PC-3 (cell line): ENCODE results near the gene SDC1. TPM values are rescaled to one million over a fixed set of nuclear protein-coding genes. Genes with fewer than 3 reads are reported as not detected.

Source experiments
- ATAC-seq: fragments of 200-7000 bp; cut with Tn5 transposase; 2 replicates; pipeline ENCODE4 v1.9.1; 2020; ENCODE audit warnings: mild to moderate bottlenecking, moderate library complexity
- BruUV-seq: library from RNA; stranded (reverse); fragments of 400-500 nt; replicated peaks from 2 replicates; lab custom pipeline; 2021; lab: Mats Ljungman, UMichigan
- CTCF ChIA-PET: fragments of 300-600 bp; sonication (Branson Sonifier 250); formaldehyde crosslinking; loops from one replicate; lab custom pipeline; 2022; ENCODE audit warnings: antibody characterized with exemption; lab: Charles Lee
- POLR2A ChIA-PET: fragments of 300-600 bp; sonication (Branson Sonifier 250); formaldehyde crosslinking; loops from one replicate; lab custom pipeline; 2022; ENCODE audit warnings: antibody characterized with exemption; ENCODE audit not compliant: unreplicated experiment; lab: Charles Lee
- DNase-seq: peaks from one replicate; pipeline ENCODE4 v3.0.0-alpha.2; 2015
- H2AFZ ChIP-seq: fragments of 300-600 bp; sonication (generic); 2 replicates; pipeline ENCODE4 v1.6.0; 2016; ENCODE audit warnings: antibody characterized with exemption, low read length
- H3F3A ChIP-seq: fragments of 300-600 bp; sonication (generic); one replicate; pipeline ENCODE4 v1.6.0; 2017; ENCODE audit warnings: antibody characterized with exemption, low read length, control low read depth, mild to moderate bottlenecking; ENCODE audit not compliant: unreplicated experiment
- H3K27ac ChIP-seq: fragments of 300-600 bp; sonication (generic); 2 replicates; pipeline ENCODE4 v1.5.1; 2016; ENCODE audit warnings: mild to moderate bottlenecking, low read length
- H3K27me3 ChIP-seq: fragments of 300-600 bp; sonication (generic); 2 replicates; pipeline ENCODE4 v1.6.1; 2016; ENCODE audit warnings: low read length, mixed read lengths
- H3K36me3 ChIP-seq: fragments of 300-600 bp; sonication (generic); 2 replicates; pipeline ENCODE4 v1.6.1; 2016; ENCODE audit warnings: low read depth, mixed run types, low read length, mixed read lengths
- H3K4me1 ChIP-seq: fragments of 300-600 bp; sonication (generic); 2 replicates; pipeline ENCODE4 v1.5.1; 2016; ENCODE audit warnings: low read length; ENCODE audit not compliant: insufficient read depth
- H3K4me2 ChIP-seq: fragments of 300-600 bp; sonication (generic); 2 replicates; pipeline ENCODE4 v1.6.0; 2016; ENCODE audit warnings: low read length
- H3K4me3 ChIP-seq: fragments of 300-600 bp; sonication (generic); 2 replicates; pipeline ENCODE4 v1.5.1; 2016; ENCODE audit warnings: mild to moderate bottlenecking, low read length, mixed read lengths
- H3K79me2 ChIP-seq: fragments of 300-600 bp; sonication (generic); 2 replicates; pipeline ENCODE4 v1.6.1; 2017; ENCODE audit warnings: low read length, mixed read lengths
- H3K9ac ChIP-seq: fragments of 300-600 bp; sonication (generic); 2 replicates; pipeline ENCODE4 v1.6.0; 2016; ENCODE audit warnings: mild to moderate bottlenecking, low read length
- H3K9me2 ChIP-seq: fragments of 300-600 bp; sonication (generic); replicated peaks from 2 replicates; pipeline ENCODE4 v1.6.1; 2016; ENCODE audit warnings: mixed run types, low read length, mixed read lengths
- H3K9me3 ChIP-seq: fragments of 300-600 bp; sonication (generic); 2 replicates; pipeline ENCODE4 v1.6.1; 2016; ENCODE audit warnings: low read length, mixed read lengths
- H4K20me1 ChIP-seq: fragments of 300-600 bp; sonication (generic); 2 replicates; pipeline ENCODE4 v1.6.1; 2016; ENCODE audit warnings: low read length, mixed read lengths
- EZH2 ChIP-seq: fragments of 300-600 bp; sonication (generic); IDR thresholded peaks from one replicate; pipeline ENCODE4 v1.6.1; 2017; ENCODE audit warnings: antibody characterized with exemption, mild to moderate bottlenecking, low read length; ENCODE audit not compliant: unreplicated experiment
- EZH2phosphoT487 ChIP-seq: fragments of 300-600 bp; sonication (generic); IDR thresholded peaks from 2 replicates; pipeline ENCODE4 v1.6.1; 2018; ENCODE audit warnings: mild to moderate bottlenecking, antibody characterized with exemption, low read length, borderline replicate concordance
- intact Hi-C: fragments of 100-400 bp; cut with micrococcal nuclease; formaldehyde crosslinking; loops from 2 replicates; pipeline ENCODE4 v1.9.0; 2023
- total RNA-seq: library from RNA; depleted of rRNA; stranded (reverse); fragments of >200 nt; gene quantifications from 2 replicates; pipeline ENCODE4 v1.2.3, GENCODE V29; 2014
- TF ChIP-seq, protein P1 (sequence below): fragments of 300-600 bp; sonication (generic); conservative IDR thresholded peaks from 2 replicates; pipeline ENCODE4 v1.5.1; 2017; ENCODE audit warnings: antibody characterized with exemption, low read depth, mild to moderate bottlenecking, low read length

Gene SDC1
- total RNA-seq, 1 experiment from 2014 or later: 358 TPM

DNA sequence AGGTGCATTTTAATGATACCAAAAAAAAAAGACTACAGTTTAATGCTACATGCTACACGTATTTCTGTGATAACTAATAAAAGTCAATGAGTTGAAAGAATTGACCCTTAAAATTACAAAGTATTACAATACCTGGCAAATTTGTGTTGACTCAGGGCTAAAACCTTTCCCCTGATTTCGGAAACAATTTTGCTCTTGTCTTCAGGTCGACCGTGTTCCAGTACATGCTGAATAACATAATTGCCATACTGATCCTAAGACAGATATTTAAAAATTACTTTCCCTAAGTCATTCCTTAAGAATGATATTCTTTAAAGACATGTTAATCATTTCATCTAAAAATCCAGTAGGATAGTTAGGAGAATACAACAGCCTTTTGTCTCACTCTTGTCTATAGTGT, 29.8 kb upstream of the SDC1 start:
- H3K27me3 ChIP-seq: no peaks in the 10 kb centered on the region
- POLR2A ChIA-PET: no interaction called here
- CTCF ChIA-PET: no interaction called here

DNA sequence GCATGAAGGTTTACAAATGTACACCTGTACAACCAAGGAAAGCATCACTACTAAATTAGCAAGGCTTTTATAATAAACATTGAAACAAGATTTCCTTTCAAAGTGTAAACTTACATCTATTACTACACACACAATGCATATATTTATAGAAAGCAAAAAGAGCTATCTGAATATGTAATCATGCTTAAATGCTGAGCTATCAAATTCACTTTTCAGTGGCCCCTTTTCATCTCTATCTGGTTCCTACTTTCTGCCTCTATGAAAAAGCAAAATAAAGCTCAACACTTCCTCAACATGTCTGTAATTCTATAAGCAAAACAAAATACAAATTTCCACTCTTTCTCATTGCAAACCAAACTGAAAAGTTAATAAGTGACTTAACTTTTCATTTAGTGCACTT, 25.5 kb upstream of the SDC1 start:
- H2AFZ ChIP-seq: no peak overlapping the region
- intact Hi-C loops: no loop called here
- H3K4me3 ChIP-seq: no peak overlapping the region
- DNase-seq (no peak), ATAC-seq (no peak)
- H3K9me3 ChIP-seq: no peaks in the 10 kb centered on the region
- H3K9me2 ChIP-seq: no peaks in the 10 kb centered on the region
- CTCF ChIA-PET: no interaction called here
- H3K4me2 ChIP-seq: no peak overlapping the region
- TF ChIP-seq EZH2: no peak
- TF ChIP-seq, protein P1, sequence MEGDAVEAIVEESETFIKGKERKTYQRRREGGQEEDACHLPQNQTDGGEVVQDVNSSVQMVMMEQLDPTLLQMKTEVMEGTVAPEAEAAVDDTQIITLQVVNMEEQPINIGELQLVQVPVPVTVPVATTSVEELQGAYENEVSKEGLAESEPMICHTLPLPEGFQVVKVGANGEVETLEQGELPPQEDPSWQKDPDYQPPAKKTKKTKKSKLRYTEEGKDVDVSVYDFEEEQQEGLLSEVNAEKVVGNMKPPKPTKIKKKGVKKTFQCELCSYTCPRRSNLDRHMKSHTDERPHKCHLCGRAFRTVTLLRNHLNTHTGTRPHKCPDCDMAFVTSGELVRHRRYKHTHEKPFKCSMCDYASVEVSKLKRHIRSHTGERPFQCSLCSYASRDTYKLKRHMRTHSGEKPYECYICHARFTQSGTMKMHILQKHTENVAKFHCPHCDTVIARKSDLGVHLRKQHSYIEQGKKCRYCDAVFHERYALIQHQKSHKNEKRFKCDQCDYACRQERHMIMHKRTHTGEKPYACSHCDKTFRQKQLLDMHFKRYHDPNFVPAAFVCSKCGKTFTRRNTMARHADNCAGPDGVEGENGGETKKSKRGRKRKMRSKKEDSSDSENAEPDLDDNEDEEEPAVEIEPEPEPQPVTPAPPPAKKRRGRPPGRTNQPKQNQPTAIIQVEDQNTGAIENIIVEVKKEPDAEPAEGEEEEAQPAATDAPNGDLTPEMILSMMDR: no peak
- TF ChIP-seq EZH2phosphoT487: no peak
- no peak overlapping the region for H3K9ac ChIP-seq
- no peaks in the 10 kb centered on the region for H3K27me3 ChIP-seq
- H3K4me1 ChIP-seq: no peaks in the 10 kb centered on the region
- no peak overlapping the region for H3K27ac ChIP-seq
- BruUV-seq: no TSS peak
- no peaks in the 10 kb centered on the region for H3K79me2 ChIP-seq
- POLR2A ChIA-PET: interaction anchor here (0.6 kb wide), 2 partner anchors 12 to 28 kb away, joined by 4 to 5 read pairs; no protein-coding TSS in a partner anchor
- H4K20me1 ChIP-seq: no peaks in the 10 kb centered on the region
- H3K36me3 ChIP-seq: peaks cover 74% of the 10 kb centered on the region
- H3F3A ChIP-seq: no peaks in the 10 kb centered on the region

More for the DNA sequence above, 29.8 kb upstream of the SDC1 start:
- intact Hi-C loops: loop anchor here (5.0 kb wide), 1 partner anchor 38 kb away; no protein-coding TSS in a partner anchor
- Histone ChIP-seq H3K27ac (no peak overlapping the region), H3K9ac (no peak overlapping the region), H3K9me2 (no peaks in the 10 kb centered on the region), H3K79me2 (no peaks in the 10 kb centered on the region), H3K36me3 (peaks cover 72% of the 10 kb centered on the region), H3K4me1 (no peaks in the 10 kb centered on the region), H3K4me3 (no peak overlapping the region), H3K9me3 (no peaks in the 10 kb centered on the region), H3K4me2 (no peak overlapping the region), H2AFZ (no peak overlapping the region), H3F3A (peaks cover 8% of the 10 kb centered on the region), H4K20me1 (no peaks in the 10 kb centered on the region)
- no TSS peak for BruUV-seq
- TF ChIP-seq EZH2phosphoT487: no peak
- no peak for TF ChIP-seq EZH2
- TF ChIP-seq, protein P1: no peak
- DNase-seq: no peak
- ATAC-seq: no peak

DNA sequence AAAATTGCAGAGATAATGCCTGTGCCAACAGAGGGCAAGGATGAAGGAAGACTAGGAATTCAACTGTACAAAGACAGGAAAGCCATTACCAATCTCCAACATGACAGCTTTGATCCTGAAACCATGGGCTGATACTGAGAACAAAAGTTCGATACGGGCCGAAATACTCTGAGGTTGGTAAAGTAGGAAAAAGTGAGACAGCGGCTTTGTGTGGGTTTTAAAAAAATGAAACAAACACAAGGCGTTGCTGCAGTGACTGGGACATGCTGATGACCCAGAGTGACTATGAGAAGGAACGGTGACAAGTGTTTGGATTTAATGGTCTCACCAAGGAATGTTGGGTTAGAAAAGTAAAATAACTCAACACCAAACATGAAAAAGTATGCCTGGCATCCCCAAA, 24.2 kb upstream of the SDC1 start:
- no peaks in the 10 kb centered on the region for H3K9me2 ChIP-seq
- H3K27me3 ChIP-seq: no peaks in the 10 kb centered on the region
- H3K9ac ChIP-seq: no peak overlapping the region
- no peak overlapping the region for H3K4me2 ChIP-seq
- no peaks in the 10 kb centered on the region for H3K4me1 ChIP-seq
- no peaks in the 10 kb centered on the region for H3F3A ChIP-seq
- H2AFZ ChIP-seq: no peak overlapping the region
- no peak for DNase-seq
- no peak for TF ChIP-seq EZH2
- TF ChIP-seq EZH2phosphoT487: no peak
- TF ChIP-seq, protein P1: no peak
- H4K20me1 ChIP-seq: no peaks in the 10 kb centered on the region
- ATAC-seq: no peak
- ChIA-PET POLR2A (no interaction called here), CTCF (no interaction called here)
- H3K27ac ChIP-seq: no peak overlapping the region
- no peaks in the 10 kb centered on the region for H3K79me2 ChIP-seq
- no peak overlapping the region for H3K4me3 ChIP-seq
- peaks cover 63% of the 10 kb centered on the region for H3K36me3 ChIP-seq
- H3K9me3 ChIP-seq: no peaks in the 10 kb centered on the region
- intact Hi-C loops: no loop called here
- BruUV-seq: no TSS peak
